GM18861 (cell line): ENCODE results near the gene MARK2.

Source experiments
- ATAC-seq: cut with Tn5 transposase; IDR thresholded peaks from one replicate; pipeline ENCODE4 v1.9.1; 2021; ENCODE audit not compliant: unreplicated experiment

The MARK2 gene

DNA sequence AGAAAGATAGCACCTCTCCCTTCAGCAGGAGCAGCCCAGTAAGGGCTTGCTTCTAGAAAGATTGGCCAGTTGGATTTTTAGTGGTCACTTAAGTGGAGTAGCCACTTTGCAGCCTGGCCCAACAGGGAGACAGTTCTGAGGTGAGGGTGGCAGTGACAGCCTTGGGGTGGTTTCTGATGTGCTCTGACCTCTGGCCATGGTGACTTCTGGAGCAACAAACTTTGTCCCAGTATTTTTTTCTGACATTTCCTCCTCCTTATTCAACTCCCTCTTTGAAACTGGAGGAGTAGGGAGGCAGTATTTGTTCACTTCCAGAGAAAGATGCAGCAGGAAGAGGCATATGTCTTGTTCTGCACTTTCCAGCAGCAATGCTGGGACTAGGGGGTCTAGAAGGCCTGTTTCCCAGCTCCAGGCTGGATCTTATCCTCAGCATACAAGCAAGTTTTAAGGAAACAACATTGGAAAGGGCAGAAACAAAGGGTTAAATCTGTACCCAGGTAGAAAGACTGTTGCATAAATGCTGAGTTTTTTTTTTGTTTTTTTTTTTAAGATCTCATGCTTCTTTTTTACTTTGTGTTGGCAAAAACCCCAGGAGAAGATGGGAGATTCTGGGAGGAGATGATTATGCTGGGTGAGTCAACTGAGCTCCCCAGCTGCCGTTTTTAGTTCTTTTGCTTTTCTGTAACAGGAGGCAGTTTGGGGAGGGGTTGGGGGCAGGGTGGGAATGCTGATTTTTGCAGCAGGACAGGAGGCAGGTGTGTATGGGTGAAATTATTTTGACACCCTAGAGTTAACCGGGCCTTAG, 40.9 kb downstream of the MARK2 start:
- ATAC-seq, result no peak

DNA sequence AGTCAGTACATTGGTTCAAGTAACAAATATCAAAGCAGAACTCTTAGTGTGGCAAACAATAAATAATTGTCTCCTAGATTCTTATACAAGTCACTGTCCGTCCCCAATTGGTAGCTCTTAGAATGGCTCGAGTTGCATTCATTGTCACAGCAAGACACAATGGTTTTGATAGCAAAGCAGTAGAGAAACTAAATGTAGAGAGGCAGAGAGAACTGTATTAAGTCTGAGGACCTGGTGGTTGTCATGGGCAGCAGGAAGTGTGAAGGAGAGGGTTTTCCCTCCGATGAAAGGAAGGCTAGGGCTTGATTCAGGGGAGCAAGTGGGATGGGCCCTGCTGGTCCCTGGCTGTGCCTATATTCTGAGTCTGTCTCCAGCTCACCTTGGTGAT, 41.5 kb downstream of the MARK2 start:
- ATAC-seq, result no peak

DNA sequence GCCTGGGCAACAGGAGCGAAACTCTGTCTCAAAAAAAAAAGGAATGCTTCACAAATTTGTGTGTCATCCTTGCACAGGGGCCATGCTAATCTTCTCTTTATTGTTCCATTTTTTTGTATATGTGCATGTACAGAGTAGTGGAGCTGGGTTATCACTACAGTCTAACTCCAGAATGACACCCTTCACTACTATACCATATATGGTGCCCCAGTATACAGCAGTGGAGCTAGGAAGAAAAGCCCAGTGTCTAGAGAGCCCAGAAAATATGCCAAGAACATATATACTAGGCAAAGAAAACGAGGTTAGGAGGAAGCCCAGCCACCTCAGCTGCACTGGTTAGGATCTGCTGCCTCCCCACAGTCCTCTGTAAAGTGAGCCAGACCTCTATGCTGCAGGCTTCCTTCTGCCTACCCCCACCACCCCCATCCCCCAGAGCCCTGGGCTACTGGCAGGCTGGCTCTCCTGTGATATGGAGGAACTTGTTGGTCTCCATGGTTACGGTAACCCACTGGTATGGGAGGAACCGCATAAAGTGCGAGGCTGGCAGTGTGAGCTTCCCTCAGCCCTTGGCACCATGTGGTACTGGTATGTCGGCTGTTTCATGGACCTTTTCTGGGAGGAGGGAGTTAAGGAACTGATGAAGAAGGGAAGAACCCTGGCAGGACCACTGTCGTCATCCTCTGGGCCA, 43.8 kb downstream of the MARK2 start:
- no peak for ATAC-seq

DNA sequence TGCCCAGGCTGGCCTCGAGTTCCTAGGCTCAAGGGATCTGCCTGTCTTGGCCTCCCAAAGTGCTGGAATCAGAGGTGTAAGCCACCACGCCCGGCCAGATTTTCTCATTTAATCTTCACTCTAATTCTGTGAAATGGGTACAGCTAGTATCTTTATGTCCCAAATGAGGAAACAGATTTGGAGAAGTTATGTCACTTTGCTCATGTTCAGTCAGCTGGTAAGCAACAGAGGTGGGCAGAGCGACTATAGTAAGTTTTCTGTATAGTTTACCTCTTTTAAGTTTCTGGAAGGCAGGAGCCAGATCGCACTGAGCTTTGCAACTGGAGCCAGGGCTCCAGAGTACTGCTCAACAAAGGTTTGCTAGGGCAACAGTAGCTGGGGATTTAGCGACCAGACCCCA, 44.9 kb downstream of the MARK2 start:
- ATAC-seq, result no peak

DNA sequence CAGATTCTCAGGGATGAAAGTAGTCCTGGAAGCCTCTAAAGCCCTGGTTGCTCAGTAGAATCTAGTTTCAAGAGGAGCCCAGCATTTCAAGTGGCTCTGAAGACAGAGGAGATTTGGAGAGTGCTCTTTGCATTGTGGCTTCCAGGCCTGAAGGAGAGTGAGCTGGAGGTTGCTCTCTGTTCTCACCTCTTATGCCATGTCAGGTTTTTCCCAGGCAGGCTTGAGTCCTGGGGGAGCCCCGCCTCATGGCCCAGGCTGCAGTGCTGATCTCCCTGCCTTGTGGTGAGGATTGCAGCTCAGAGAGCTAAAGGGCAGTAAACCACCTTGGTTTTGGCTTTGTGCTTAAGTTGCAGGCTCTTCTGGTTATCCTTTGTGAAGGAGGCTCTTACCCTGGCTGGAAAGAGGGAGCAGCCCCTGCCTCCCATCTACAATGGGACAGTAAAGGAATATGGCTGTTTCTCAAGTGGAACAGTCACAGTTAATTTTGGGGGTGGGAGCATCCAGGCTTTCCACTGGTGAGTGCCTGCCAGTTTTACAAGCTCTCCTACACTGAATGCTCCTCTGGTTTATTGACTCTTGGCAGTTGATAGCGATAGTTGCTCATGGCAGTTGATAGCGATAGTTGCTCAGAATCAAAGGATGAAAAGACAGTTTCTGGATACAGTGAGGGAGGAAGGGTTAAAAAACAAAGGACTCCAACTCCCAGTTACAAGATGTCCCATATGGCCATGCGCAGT, 45.5 kb downstream of the MARK2 start:
- ATAC-seq, result no peak

DNA sequence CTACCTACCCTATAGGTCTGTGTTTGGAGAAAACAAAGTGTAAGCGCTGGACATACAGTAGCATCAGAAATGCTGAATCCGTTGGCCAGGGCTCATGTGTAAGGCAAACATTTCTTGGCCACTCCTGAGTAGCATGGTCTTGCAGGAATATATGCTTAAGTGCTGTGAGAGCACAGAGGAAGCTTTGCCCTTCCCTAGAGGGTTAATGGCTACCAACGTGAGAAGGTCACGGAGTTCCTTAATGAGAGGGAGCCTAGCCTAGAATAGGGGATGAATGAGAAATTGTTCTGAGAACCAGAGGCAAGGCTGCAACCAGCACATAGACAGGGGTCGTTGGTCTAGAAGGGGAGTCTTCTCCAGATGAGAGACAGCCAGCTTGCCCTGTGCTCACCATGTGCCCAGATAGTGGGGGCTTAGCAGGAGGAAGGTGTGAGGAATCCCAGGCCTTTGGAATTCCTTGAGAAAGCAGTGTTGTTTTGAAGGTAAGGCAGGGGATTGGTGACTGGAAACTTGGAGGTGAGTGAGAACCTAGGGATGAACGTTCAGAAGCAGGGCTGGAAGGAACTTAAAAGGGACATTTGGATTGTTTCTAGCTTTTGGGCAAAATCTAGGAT, 48.6 kb downstream of the MARK2 start:
- ATAC-seq, result no peak

DNA sequence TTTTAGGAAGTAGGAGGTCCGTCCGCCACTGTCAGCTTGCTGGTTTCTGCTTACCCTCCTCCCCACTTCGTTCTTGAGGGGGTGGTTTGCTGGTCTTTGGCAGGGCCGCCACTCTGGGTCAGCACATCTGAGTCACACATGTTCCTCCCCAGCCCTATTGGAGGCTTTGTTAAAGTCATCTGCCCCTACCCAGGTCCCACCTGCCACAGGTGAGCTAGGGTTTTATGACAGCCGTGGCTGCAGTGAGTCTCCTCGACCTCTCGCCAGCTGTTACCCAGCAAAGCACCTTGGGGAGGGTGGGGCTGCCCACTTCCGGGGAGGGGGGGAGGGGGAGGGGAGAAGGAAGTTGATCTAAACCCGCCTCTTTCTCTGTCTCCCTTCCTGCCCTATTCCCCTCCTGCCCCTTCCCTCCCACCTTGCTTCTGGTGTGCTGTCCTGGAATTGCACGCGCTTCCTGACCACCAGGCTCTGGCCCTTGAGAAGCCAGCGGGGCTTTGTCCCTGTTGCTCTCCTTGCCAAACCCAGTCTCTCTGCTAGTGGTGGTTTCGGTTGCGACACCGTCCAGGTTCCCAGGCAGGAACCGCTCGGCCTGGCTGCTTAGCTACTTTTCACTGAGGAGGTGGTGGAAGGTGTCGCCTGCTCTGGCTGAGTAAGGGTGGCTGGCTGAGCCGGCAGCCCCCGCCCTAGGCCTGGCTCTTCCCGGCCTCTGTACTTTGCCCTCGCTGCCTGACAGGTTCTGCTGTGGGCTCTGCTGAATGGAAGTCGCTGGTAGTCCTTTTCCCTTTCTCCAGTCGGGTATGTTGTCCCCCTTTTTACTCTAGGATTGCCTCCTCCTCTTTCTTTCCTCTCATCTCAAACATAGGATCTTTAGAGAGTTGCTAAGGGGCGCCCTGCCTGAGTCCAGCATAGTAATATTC, 49.5 kb downstream of the MARK2 start:
- ATAC-seq, result peak; percentile 45

DNA sequence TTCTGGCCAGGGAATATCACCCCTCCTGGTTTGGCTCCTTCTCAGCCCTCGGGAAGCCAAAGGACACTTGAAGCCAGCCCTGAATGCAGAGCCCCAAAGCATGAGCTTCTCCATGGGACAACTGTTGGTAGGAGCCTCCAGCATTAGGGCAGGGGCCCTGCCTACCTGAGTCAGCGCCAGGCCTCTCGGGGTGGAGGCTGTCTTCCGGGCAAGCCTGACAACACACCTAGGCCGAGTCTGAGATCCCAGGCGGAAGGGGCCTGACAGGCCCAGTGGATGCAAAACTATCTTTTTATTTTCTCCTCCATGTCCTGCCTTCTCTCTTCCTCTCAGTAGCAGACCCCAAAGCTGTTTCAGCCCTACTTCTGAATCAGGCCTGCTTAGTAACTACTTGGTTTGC, 50.4 kb downstream of the MARK2 start:
- ATAC-seq, result no peak

DNA sequence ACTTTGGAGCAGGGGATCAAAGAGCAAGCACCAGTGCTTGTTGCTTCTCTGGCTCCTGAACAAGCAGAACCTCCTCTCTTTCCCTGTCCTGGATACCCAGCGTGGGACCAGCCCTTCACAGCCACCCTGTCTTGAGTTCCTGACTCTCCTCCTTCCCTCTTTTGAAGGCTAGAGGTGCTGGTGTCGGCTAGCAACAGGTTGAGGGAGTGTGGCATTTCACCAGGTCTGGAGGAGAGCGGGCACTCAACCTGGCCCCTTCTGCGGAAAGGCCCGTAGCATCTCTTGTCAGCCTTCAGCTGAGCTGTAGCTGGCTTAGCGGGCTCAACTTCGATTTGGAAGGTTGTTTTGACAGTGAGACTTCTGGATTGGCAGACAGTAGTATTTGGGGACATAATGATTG, 51.5 kb downstream of the MARK2 start:
- no peak for ATAC-seq

DNA sequence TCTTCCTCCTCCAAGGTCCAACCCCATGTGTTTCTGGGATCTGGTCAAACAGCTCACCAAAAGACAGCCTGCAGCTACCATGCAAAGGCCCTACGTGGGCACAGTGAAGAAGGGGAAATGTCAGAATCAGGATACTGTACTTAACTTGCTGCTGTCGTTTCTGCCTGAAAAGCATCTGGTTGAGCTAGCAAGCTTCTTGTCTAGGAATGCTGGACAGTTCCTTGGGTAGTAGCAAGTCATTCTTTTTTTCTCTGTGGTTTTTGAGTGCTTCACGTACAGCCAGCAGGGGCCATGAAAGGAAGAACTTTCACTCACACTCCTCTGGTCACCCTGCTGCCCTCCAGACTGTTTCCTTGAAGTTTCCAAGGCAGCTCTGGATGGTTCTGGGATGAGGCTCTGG, 53.3 kb downstream of the MARK2 start:
- no peak for ATAC-seq

DNA sequence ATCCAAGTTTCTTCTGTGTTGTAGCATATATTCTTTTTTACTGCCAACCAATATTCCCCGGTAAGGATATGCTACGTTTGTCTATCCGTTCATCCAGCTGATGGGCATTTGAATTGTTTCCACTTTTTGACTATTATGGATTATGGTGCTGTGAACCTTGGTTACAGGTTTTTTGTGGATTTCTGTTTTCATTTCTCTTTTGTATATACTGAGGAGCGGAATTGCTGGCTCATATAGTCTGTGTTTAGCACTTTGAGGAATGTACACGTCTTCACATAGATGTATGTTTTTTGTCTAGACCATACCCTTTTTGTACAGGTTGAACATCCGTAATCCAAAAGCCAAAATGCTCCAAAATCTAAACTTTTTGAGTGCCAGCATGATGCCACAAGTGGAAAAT, 54.4 kb downstream of the MARK2 start:
- no peak for ATAC-seq

DNA sequence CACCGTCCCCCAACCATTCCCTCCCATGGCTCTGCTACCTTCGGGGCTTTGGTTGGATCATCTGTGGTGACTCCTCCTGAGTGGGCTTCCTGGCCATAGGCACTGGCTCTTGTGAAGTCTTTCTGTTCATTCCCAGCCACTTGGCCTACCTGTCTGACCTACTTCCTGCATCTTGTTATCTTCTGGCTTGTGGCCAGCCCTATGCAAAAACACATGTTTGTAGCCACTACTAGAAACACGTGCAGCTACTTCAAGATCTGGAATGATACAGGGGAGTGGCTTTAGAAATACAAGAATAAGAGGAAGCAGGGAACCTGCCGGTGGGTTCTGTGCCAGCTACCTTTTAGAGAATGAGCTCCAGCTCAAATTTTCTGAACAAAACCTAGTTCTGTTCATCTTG, 57.2 kb downstream of the MARK2 start:
- no peak for ATAC-seq

DNA sequence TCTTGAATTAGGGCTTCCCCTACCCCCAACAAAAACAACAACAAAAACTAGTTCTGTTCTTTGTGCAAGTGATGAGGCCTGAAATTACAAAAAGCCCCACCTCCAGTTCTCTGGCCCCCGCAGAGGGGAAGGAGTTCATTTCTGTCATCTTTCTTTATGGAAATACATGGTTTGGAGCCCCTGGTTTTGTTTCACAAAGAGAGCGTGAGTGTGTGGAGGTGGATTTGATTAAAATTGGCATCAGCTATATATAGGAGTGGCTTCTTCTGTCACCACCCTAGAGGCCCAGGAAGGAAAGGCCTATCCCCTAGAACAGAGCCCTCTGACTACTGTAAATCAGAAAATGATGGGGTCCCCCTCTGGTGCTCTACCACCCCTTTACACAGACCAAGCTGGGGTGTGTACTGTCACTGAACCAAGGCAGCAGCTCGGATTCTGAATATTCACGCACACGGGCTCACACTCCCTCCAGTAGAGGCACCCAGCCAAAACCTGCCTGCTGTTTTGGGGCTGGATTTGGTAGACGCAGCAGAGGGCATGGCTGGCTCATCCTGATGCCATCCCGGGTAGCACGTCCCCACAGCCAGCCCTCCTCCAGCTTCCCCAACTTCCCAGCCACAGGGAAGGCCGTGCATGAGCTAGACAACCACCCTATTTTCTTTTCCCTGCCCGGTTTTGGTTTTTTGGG, 58.7 kb downstream of the MARK2 start:
- no peak for ATAC-seq

DNA sequence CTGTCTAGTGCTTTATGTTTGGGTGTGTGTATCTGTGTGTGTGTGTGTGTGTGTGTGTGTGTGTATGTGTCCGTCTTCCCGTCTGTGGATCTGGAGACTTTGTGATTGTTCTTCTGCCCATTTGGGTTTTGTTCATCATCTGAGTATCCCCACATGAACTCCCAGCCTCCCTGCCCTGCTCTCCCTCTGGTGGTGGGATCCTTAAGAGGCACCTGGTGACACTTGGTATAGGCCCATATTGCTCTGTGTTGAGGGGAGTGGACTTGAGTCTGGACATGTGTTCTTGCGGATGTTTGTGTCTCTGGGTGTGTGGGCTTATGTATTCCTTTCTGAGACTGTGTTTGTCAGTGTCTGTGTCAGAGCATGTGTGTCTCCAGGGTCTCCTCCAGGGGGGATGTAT, 62.8 kb downstream of the MARK2 start:
- ATAC-seq, result no peak

DNA sequence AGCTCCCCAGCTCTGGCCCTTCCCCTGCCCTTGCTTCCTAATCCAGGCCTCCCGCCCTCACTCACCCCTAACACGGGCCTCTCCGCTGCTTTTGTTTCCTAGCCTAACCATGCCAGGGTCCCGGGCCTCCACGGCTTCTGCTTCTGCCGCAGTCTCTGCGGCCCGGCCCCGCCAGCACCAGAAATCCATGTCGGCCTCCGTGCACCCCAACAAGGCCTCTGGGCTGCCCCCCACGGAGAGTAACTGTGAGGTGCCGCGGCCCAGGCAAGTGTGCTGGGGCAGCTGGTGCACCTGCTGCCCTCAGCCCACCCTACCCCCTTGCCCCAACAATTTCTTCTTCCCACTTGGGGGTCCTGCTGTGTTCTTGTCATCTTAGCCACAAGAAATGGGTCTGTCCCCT, 65.0 kb downstream of the MARK2 start:
- ATAC-seq, result no peak

DNA sequence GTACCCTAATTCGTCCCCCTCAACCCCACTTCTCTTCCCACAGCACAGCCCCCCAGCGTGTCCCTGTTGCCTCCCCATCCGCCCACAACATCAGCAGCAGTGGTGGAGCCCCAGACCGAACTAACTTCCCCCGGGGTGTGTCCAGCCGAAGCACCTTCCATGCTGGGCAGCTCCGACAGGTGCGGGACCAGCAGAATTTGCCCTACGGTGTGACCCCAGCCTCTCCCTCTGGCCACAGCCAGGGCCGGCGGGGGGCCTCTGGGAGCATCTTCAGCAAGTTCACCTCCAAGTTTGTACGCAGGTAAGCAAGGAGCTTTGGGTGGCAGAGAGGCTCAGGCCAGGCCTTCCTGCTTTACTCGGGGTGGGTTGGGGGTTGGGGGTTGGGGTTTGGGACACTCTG, 65.8 kb downstream of the MARK2 start:
- ATAC-seq, result no peak

DNA sequence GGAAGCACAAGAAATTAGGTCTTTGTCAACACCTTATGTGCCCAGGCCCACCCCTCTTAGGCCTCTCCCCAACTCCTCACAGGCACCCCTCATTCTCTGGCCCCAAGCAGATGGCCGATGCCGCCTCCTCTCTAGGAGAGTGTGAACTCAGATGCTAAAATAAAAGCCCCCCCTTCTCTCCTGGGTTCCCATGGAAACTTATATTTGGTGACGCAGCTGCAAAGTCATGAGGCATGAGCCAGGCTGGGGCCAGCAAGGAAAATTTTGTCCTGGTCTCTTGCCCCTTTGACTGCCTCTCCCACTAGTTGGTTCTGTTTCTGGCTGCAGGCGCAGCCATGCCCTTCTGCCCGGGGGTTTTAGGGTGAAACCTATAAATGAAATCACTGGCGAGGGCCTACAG, 66.3 kb downstream of the MARK2 start:
- no peak for ATAC-seq

DNA sequence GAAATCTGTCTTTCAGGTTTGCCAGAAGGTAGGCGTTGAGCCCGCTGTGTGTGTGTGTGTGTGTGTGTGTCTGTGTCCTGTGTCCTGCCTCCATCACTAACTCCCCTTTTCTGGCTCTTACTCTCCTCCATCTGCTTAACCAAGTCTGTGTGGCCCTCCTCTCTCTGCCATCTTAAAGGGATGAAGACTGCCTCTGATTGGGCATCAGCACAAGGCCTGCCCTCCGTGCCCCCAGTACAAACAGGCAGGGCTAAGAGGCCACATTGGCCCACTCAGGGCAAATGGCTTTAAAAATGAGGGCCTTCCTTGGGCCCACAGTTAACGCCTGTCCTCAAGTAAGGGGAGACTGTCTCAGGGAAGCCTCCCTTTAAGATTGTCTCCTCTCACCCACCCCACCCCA, 67.2 kb downstream of the MARK2 start:
- no peak for ATAC-seq

DNA sequence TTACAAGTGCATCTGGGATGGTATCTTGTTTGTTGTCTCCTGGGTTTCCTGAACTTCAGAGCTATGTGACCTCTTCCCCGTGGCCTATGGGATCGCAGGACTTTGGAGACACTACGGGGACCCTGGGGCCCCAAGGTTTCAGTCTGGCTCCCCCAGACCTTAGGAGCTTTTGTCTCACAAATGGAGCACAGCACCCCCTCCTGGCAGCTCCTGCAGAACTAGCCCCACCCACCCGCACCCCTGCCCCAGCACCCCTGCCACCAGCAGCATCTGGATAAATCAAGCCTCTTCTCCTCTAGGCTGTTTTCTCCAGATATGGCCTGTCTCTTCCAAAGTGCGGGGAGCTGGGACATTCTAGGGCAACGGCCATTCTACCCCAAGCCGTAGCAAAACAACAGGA, 67.7 kb downstream of the MARK2 start:
- no peak for ATAC-seq

DNA sequence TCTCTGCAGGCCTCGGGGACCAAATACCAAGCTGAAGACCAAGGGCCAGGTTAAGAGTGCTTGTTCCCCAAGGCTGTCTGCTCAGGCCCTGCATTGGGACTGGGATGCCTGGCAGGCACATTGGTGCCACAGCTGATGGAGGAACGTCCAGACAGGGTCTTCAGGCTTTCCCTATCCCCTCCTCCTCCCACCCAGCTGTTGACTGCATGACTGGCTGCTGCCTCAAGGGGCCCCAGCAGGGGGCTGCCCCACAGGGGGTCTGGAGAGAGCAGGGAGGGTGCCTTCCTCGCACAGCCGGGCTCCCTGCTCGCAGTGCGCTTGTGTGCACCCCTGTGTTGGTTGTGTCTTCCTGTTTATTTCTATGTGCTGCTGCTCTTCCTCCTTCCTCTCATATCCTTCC, 68.2 kb downstream of the MARK2 start:
- no peak for ATAC-seq
